Measurements from ENCODE around the gene GPBP1. TPM values are rescaled to one million over a fixed set of nuclear protein-coding genes. Genes with fewer than 3 reads are reported as not detected.

GPBP1 gene
- total and polyA plus RNA-seq, 2 donors (not counting 3 experiments of a cell fraction or from before 2014, with no cell fraction given), result 11.7 to 57.4 TPM

- H2AFZ ChIP-seq (ENCODE audit: low read depth, low read length), result no peak overlapping the region
- DNase-seq (ENCODE audit: low read depth, low spot score) (no peak), FAIRE-seq (no peak)
- H3K27ac ChIP-seq (ENCODE audit: insufficient read depth, low read depth, low read length), result no peak overlapping the region
- no peak overlapping the region for H3K4me3 ChIP-seq (replicated peaks in 1 of 3; ENCODE audit: insufficient read depth in 1 of 3, low read depth in 1 of 3, low read length in 3 of 3)
- no peak for TF ChIP-seq MYC (IDR thresholded peaks at IDR 0.05; ENCODE audit: low read depth, low read length)
- no peak for TF ChIP-seq FOS (IDR thresholded peaks at IDR 0.05; ENCODE audit: borderline replicate concordance, insufficient read depth, low read length)
- no peak for TF ChIP-seq EZH2 (IDR thresholded peaks at IDR 0.05; ENCODE audit: borderline replicate concordance, low read depth, low read length, severe bottlenecking)
- TF ChIP-seq POLR2AphosphoS5 (IDR thresholded peaks at IDR 0.05; ENCODE audit: insufficient read depth, low read depth, low read length), result no peak
- no peak for TF ChIP-seq POLR2A (IDR thresholded peaks at IDR 0.05; ENCODE audit: low read depth, low read length)
- TF ChIP-seq JUN (IDR thresholded peaks at IDR 0.05; ENCODE audit: borderline replicate concordance, insufficient read depth, insufficient read length, low read depth), result no peak
- no peak for TF ChIP-seq MAX (IDR thresholded peaks at IDR 0.05; ENCODE audit: insufficient read depth, insufficient read length)
- TF ChIP-seq GATA2 (IDR thresholded peaks at IDR 0.05; ENCODE audit: insufficient read depth, insufficient read length, low read depth, low read length), result no peak
- TF ChIP-seq, protein P1, sequence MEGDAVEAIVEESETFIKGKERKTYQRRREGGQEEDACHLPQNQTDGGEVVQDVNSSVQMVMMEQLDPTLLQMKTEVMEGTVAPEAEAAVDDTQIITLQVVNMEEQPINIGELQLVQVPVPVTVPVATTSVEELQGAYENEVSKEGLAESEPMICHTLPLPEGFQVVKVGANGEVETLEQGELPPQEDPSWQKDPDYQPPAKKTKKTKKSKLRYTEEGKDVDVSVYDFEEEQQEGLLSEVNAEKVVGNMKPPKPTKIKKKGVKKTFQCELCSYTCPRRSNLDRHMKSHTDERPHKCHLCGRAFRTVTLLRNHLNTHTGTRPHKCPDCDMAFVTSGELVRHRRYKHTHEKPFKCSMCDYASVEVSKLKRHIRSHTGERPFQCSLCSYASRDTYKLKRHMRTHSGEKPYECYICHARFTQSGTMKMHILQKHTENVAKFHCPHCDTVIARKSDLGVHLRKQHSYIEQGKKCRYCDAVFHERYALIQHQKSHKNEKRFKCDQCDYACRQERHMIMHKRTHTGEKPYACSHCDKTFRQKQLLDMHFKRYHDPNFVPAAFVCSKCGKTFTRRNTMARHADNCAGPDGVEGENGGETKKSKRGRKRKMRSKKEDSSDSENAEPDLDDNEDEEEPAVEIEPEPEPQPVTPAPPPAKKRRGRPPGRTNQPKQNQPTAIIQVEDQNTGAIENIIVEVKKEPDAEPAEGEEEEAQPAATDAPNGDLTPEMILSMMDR (IDR thresholded peaks at IDR 0.05; ENCODE audit: extremely low read depth in 1 of 2, insufficient read depth in 1 of 2, low read depth in 1 of 2, low read length in 2 of 2), result no peak
- peaks cover 5% of the 10 kb centered on the region in 2 experiments for H3K36me3 ChIP-seq (ENCODE audit: control insufficient read depth in 2 of 2, extremely low read depth in 1 of 2, insufficient read depth in 2 of 2, low read length in 2 of 2)
- H3K4me1 ChIP-seq (ENCODE audit: control insufficient read depth, extremely low read depth, insufficient read depth, low read length), result no peaks in the 10 kb centered on the region
- H3K27me3 ChIP-seq (ENCODE audit: control insufficient read depth in 2 of 2, insufficient read depth in 2 of 2, low read length in 2 of 2), result no peaks in the 10 kb centered on the region
- peaks cover 7% of the 10 kb centered on the region for H3K79me2 ChIP-seq (ENCODE audit: control insufficient read depth, insufficient read depth, low read length)
- no peaks in the 10 kb centered on the region for H3K9me3 ChIP-seq (replicated peaks; ENCODE audit: control insufficient read depth, insufficient read depth, low read length)
- no peak overlapping the region for H3K4me2 ChIP-seq (ENCODE audit: insufficient read depth, low read length)
- no peaks in the 10 kb centered on the region for H4K20me1 ChIP-seq (replicated peaks; ENCODE audit: control insufficient read depth, extremely low read depth, insufficient read depth, low read length)
- dilution Hi-C loops (cut with MboI; ENCODE audit: extremely low pct_ligation_motif_present, low sequenced_read_pairs) (no loop called here), intact Hi-C loops (cut with micrococcal nuclease) (no loop called here)
- no peak overlapping the region for H3K9ac ChIP-seq (replicated peaks; ENCODE audit: extremely low read depth, insufficient read depth, low read length)
- CTCF ChIA-PET, result interaction anchor here (0.9 kb wide), 1 partner anchor 28 kb away, joined by 3 read pairs; no protein-coding TSS in a partner anchor
- no peaks in the 10 kb centered on the region for H3K9me1 ChIP-seq (replicated peaks; ENCODE audit: control insufficient read depth, extremely low read depth, insufficient read depth, low read length)
- BruUV-seq (replicated peaks), result no TSS peak
- POLR2A ChIA-PET, result no interaction called here
Measured at GRCh38 chr5:57249265-57249874, 75.5 kb downstream of the GPBP1 start.
